SHP77 (cell line): ENCODE measurements around the gene CD163L1.
"Not testable (repeated sequence)": the region's sequence is repeated elsewhere in the genome, so short reads cannot be mapped to it uniquely, and the experiment has no call there.

Experiments used
- DNase-seq, 2 experiments: peaks; one replicate each; lab custom pipeline; 2025; lab: John Stamatoyannopoulos, UW

CD163L1 gene

GRCh38 chr12:7444076-7444475, at the start of gene CD163L1:
TSS of gene CD163L1 (minus strand) at chr12:7444153. CDS start at chr12:7444127, 26 bp downstream.
- DNase-seq, result no peak

- DNase-seq, result no peak
Measured at GRCh38 chr12:7493006-7493405, 49.1 kb upstream of the CD163L1 start.

GRCh38 chr12:7486512-7486911, 42.6 kb upstream of the CD163L1 start:
- DNase-seq, result no peak

GRCh38 chr12:7485095-7485494, 41.1 kb upstream of the CD163L1 start:
- no peak for DNase-seq

- DNase-seq, result no peak
Measured at GRCh38 chr12:7483343-7483742, 39.4 kb upstream of the CD163L1 start.

GRCh38 chr12:7479771-7480170, 35.8 kb upstream of the CD163L1 start:
- no peak for DNase-seq

GRCh38 chr12:7472060-7472459, 28.1 kb upstream of the CD163L1 start:
- no peak for DNase-seq

- peak in 1 of 2 experiments; percentile 15 for DNase-seq
Measured at GRCh38 chr12:7460375-7461259, 16.7 kb upstream of the CD163L1 start.

GRCh38 chr12:7459973-7460372, 16.0 kb upstream of the CD163L1 start:
- no peak for DNase-seq

GRCh38 chr12:7451756-7452155, 7.8 kb upstream of the CD163L1 start:
- DNase-seq, result no peak

GRCh38 chr12:7450667-7451066, 6.7 kb upstream of the CD163L1 start:
- DNase-seq, result peak; percentile 45 to 58

- no peak for DNase-seq
Measured at GRCh38 chr12:7448099-7448498, 4.1 kb upstream of the CD163L1 start.

GRCh38 chr12:7444537-7444936, 584 bp upstream of the CD163L1 start:
- DNase-seq, result no peak

GRCh38 chr12:7441216-7441615, 2.7 kb downstream of the CD163L1 start:
- DNase-seq, result no peak

GRCh38 chr12:7439579-7440505, 4.1 kb downstream of the CD163L1 start:
- DNase-seq, result peak; percentile 62 to 79

GRCh38 chr12:7438291-7438995, 5.5 kb downstream of the CD163L1 start:
- peak in 1 of 2 experiments; percentile 24 for DNase-seq

GRCh38 chr12:7437494-7437893, 6.5 kb downstream of the CD163L1 start:
- not testable (repeated sequence) for DNase-seq

GRCh38 chr12:7434670-7435069, 9.3 kb downstream of the CD163L1 start:
- DNase-seq, result no peak

- DNase-seq, result no peak
Measured at GRCh38 chr12:7433276-7433822, 10.6 kb downstream of the CD163L1 start.

GRCh38 chr12:7431993-7432685, 11.8 kb downstream of the CD163L1 start:
- no peak for DNase-seq

- no peak for DNase-seq
Measured at GRCh38 chr12:7411343-7411742, 32.6 kb downstream of the CD163L1 start.
